Neuron (in vitro differentiated cells): ENCODE results near the gene SKI.

ENCODE experiments used
- H2AFZ ChIP-seq: one replicate; pipeline ENCODE4 v1.6.1; 2013; ENCODE audit warnings: low read depth, mild to moderate bottlenecking, inconsistent platforms, low read length, moderate library complexity
- H3K27me3 ChIP-seq: one replicate; pipeline ENCODE4 v1.6.1; 2013; ENCODE audit warnings: low read length; ENCODE audit not compliant: insufficient read depth
- H3K36me3 ChIP-seq: one replicate; pipeline ENCODE4 v1.6.1; 2013; ENCODE audit warnings: low read length; ENCODE audit not compliant: insufficient read depth
- H3K4me1 ChIP-seq: one replicate; pipeline ENCODE4 v1.6.1; 2013; ENCODE audit warnings: low read length; ENCODE audit not compliant: insufficient read depth
- H3K4me3 ChIP-seq: 2 replicates; pipeline ENCODE4 v1.5.1; 2013; ENCODE audit warnings: mild to moderate bottlenecking, low read length, moderate library complexity
- H3K9me3 ChIP-seq: one replicate; pipeline ENCODE4 v1.6.1; 2013; ENCODE audit warnings: low read length

SKI gene

DNA sequence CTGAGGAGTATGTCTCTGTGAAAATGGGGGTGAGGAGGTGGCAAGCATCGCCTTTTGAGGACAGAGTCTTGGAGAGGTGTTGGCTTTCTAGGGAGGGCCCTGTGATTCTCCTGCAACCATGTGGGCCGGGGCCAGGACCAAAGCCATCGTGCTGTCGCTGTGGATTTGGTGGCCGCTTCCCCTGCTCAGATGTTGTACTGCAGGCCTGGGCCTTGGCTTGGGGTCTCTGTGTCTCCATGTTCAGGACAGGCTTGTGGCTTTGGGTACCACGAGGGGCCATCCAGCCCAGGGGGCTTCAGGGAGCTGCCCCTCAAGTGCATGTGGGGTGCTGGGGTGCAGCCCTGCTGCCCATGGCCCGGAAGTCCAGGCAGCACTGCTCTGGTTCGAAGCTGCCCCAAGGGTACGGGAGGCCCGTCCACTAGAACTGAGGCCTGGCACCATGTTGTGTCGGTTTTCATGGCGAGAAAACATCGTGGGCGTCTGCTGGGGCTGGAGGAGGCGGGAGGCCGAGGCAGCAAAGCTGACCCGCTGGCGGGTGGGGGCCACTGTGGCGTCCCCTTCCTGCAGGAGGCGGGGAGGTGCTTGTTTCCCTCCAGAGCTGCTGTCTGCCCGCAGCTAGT, 55.4 kb downstream of the SKI start:
- Histone ChIP-seq H3K9me3 (peaks cover 4% of the 10 kb centered on the region), H3K27me3 (no peaks in the 10 kb centered on the region), H3K4me1 (peaks cover 9% of the 10 kb centered on the region), H3K4me3 (no peak overlapping the region), H3K36me3 (peaks cover 16% of the 10 kb centered on the region), H2AFZ (no peak overlapping the region)

DNA sequence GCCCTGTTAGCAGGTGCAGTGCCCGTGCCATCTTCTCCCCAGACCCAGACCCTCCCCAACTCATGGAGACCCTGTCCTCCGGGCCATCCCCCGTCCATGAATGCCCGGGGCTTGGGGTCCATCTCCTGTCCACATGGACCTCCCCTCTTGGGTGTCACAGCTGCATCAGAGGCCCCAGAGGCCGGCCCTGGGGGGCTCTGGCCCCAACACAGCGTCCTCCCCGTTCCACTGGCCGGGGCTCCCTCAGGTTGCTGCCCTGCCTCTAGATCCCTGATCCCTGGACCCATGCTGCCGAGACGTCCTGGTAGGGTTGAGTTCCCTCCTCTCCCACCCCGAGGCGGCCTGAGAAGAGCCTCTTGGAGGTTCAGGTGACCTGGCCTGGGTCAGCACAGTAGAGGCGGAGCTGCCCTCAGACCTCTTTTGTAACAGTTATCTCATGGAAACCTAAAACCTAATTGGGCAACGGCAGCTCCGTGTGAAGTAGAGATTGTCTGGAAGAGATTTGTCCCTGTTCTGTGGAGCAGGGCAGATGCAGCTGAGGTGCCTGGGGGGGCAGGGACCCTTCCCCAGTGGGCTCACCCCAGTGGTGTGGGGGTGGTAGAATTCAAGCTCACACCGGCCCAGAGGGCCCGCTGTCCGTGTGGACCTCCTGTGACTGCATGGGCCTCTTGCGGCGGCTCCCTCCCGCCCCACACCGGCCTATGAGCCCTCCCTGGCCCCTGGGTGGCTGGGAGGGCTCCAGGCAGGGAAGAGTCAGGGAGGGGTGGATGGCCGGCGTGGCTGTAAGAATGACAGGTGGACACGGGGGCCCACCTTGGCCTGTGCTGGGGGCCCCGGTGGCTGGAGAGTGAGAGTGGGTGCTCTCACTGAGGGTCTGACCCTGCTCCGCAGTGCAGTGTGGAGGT, 56.1 kb downstream of the SKI start:
- H3K27me3 ChIP-seq: no peaks in the 10 kb centered on the region
- H3K9me3 ChIP-seq: peaks cover 4% of the 10 kb centered on the region
- no peak overlapping the region for H2AFZ ChIP-seq
- H3K4me3 ChIP-seq: no peak overlapping the region
- H3K36me3 ChIP-seq: peaks cover 21% of the 10 kb centered on the region
- peaks cover 2% of the 10 kb centered on the region for H3K4me1 ChIP-seq

DNA sequence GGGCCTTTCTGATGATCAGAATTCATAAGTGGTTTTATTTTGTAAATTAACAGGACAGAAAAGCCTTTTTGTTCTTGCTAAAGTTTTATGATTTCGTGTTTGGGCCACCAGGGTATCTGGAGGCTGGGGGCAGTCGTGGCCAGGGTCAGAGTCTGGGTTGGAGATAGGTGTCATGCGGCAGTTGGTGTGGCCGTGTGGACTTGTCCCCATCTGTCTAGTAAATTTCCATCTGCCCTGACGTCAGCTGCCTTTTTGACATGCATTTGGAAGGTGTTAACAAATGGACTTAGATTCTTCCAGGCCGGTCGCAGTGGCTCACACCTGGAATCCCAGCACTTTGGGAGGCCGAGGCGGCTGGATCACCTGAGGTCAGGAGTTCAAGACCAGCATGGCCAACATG, 56.8 kb downstream of the SKI start:
- H2AFZ ChIP-seq: no peak overlapping the region

DNA sequence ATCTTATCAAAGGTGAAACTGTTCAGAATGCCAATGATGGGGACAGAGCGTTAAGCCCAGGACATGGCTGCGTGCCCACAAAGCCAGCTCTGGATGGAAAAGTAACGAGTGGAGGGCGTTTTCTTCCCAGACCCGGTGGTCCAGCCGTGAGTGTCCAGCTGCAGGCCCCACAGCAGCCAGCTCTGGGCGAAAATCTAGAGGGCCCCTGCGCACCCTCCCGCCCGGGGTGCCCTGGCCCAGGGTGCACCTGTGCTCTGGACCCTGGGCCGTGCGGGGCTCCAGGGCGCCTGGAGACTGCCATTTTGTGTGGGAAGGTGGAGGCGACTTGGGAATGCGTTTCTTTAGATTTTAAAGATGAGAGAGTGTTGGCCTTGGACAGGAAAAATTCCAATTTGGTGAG, 58.8 kb downstream of the SKI start:
- Histone ChIP-seq H3K4me1 (peaks cover 6% of the 10 kb centered on the region), H3K4me3 (no peak overlapping the region), H3K36me3 (peaks cover 20% of the 10 kb centered on the region), H3K27me3 (no peaks in the 10 kb centered on the region), H2AFZ (no peak overlapping the region), H3K9me3 (no peaks in the 10 kb centered on the region)

More for the DNA sequence above, 56.8 kb downstream of the SKI start:
- Histone ChIP-seq H3K9me3 (peaks cover under 1% of the 10 kb centered on the region), H3K4me3 (no peak overlapping the region), H3K36me3 (peaks cover 18% of the 10 kb centered on the region), H3K4me1 (peaks cover 3% of the 10 kb centered on the region), H3K27me3 (no peaks in the 10 kb centered on the region)

DNA sequence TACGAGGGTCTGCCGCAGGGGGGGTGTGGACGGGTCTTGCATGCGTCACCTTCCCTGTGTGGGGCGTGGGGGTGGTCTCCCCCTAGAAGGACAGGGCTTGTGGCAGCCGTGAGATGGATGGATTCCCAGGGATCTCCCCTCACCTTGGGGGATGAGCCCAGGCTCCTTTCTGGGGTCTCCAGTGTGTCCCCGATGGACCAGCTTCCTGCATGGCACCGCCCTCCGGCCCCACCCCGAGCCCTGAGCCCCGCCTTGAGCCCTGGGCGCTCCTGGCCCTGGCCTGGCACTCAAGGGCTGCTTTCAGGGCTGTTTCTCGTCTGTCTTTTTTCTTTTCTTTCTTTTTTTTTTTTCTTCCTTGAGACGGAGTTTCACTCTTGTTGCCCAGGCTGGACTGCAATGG, 59.5 kb downstream of the SKI start:
- peaks cover 6% of the 10 kb centered on the region for H3K4me1 ChIP-seq
- H3K9me3 ChIP-seq: peaks cover 2% of the 10 kb centered on the region
- no peak overlapping the region for H3K4me3 ChIP-seq
- H3K36me3 ChIP-seq: peaks cover 21% of the 10 kb centered on the region
- H3K27me3 ChIP-seq: no peaks in the 10 kb centered on the region
- no peak overlapping the region for H2AFZ ChIP-seq

DNA sequence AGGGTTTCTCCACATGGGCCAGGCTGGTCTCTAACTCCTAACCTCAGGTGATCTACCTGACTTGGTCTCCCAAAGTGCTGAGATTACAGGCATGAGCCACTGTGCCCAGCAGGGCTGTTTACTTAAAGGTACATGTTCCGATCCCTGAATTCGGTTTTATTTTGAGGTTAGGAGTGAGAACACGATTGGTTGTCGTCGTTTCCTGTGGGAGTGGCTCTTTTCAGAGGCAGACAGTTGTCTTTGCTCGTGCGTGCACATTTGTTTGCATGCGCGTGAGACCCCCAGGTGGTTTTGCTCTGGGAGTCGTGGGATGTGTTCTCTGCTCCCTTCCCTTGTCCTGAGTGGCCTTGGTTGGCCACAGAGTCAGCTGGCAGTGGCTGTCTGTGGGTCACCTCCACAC, 60.2 kb downstream of the SKI start:
- Histone ChIP-seq H3K27me3 (no peaks in the 10 kb centered on the region), H3K36me3 (peaks cover 16% of the 10 kb centered on the region), H3K4me1 (peaks cover 6% of the 10 kb centered on the region), H3K9me3 (peaks cover 2% of the 10 kb centered on the region), H2AFZ (no peak overlapping the region), H3K4me3 (no peak overlapping the region)

DNA sequence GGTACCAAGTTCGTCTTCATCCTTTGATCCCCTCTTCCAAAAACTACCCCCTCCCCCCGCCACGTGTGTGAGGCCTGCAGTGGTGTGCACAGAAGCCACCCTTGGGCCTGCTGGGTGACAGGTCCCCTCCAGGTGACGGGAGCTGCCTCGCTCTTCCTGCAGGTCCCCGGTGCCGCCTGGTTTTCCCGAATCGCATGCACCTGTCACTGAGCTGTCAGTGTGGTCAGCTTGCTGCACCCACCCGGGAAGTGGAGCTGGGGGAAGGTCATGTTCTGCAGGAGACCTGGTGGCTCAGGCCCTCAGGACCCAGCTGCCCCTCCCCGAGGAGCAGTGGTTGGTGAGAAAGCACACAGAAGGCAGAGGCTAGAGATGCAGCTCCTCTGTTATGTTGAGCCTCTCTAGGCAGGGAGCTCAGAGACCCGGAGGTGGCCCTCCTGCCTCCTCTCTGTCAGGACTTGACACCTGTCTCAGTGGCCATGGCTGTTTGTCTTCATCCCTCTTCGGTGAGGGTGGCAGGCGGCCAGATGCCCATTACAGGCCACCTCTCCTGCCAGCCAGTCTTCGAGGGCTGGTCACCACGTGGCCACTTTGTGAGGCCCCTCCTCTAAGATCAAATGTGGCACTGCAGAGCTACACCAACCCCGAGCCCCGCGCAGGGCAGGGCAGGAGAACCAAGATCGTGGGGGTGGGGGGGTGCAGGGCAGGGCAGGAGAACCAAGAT, 60.9 kb downstream of the SKI start:
- peaks cover 6% of the 10 kb centered on the region for H3K4me1 ChIP-seq
- peaks cover 16% of the 10 kb centered on the region for H3K36me3 ChIP-seq

DNA sequence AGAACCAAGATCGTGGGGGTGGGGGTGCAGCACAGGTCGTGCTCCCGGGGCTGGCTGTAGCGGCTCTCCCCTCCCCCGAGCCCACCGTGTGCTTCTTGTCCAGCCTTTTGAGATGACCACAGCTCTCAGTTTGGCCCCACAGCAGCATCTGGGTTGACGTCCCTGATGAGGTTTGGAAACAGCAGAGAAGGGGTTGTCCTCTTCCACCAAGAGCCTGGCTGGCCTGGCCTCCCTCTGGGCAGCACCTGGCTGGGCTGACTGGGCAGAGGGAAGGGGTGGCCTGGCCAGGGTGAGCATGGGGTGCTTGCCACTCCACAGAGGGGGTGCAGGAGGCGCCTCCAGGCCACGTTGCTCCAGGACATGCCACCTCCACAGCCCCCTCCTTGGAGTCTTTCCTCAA, 61.5 kb downstream of the SKI start:
- peaks cover 6% of the 10 kb centered on the region for H3K4me1 ChIP-seq
- H2AFZ ChIP-seq: no peak overlapping the region
- H3K27me3 ChIP-seq: no peaks in the 10 kb centered on the region
- H3K9me3 ChIP-seq: peaks cover 2% of the 10 kb centered on the region
- peaks cover 15% of the 10 kb centered on the region for H3K36me3 ChIP-seq
- no peak overlapping the region for H3K4me3 ChIP-seq

More for the DNA sequence above, 60.9 kb downstream of the SKI start:
- H3K27me3 ChIP-seq: no peaks in the 10 kb centered on the region
- H3K4me3 ChIP-seq: no peak overlapping the region
- no peak overlapping the region for H2AFZ ChIP-seq
- H3K9me3 ChIP-seq: peaks cover 2% of the 10 kb centered on the region

DNA sequence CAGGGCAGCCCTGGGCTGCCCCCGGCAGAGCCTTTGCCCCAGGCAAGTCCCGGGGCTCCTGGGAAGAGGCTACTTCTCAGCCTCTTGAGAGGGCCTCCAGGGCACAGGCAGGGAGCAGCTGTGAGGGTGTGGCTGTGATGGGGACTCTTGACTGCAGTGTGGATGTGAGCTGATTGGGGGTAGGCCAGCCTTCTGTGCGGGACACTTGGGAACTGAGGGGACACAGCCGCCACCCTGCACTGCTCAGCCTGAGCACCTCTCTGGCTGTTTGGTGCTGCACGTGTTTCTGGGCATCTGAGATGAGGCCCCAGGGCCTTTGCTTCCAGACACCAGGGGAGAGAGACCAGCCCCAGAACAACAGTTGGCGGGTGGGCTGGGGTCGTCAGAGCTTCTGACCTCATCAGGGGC, 62.1 kb downstream of the SKI start:
- Histone ChIP-seq H3K4me1 (peaks cover 6% of the 10 kb centered on the region), H3K9me3 (peaks cover 2% of the 10 kb centered on the region), H2AFZ (no peak overlapping the region), H3K27me3 (no peaks in the 10 kb centered on the region), H3K36me3 (peaks cover 12% of the 10 kb centered on the region), H3K4me3 (no peak overlapping the region)

DNA sequence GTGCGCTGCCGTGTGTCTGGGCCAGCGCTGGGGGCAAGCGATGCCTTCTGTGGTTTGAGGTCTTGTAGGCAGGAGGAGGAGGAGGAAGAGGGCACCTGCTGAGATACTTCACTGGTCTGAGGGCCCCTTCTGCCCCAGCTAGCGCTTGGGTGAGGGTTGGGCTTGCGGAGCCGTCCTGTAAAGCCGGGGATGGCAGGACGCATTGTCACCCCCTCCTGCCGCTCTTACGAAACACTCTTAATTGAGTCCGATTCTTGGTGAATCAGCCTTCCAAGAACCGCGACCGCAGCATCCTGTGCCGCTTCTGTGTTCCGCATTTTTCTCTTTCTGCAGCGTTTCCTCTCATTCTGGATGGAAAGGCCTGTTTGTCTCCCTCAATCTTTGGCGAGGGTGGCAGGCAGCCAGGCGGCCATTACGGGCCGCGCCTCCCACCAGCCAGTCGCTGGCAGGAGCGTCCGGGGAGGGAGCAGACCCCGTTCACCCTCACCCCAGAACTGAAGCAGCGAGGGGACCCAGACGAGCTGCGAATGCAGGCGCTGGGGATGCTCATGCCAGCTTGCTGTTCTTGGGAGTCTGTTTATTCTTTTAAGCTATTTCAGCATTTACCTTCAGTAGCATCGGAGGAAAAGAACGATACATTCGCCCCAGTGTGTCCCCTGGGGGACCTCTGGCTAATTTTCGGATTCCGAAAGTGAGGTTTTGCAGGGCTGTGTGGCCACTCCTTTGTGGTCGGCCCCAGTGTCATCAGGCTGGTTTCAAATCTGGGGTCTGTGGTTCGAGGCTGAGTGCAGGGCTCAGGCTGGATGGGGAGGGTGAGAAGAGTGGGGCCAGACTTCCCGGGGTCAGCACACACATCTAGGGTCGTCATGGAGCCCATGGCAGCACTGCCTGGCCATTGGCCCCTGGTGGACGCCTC, 62.7 kb downstream of the SKI start:
- H3K4me1 ChIP-seq: peaks cover 6% of the 10 kb centered on the region
- no peak overlapping the region for H2AFZ ChIP-seq
- peaks cover 2% of the 10 kb centered on the region for H3K9me3 ChIP-seq
- no peaks in the 10 kb centered on the region for H3K27me3 ChIP-seq
- peaks cover 14% of the 10 kb centered on the region for H3K36me3 ChIP-seq
- no peak overlapping the region for H3K4me3 ChIP-seq

DNA sequence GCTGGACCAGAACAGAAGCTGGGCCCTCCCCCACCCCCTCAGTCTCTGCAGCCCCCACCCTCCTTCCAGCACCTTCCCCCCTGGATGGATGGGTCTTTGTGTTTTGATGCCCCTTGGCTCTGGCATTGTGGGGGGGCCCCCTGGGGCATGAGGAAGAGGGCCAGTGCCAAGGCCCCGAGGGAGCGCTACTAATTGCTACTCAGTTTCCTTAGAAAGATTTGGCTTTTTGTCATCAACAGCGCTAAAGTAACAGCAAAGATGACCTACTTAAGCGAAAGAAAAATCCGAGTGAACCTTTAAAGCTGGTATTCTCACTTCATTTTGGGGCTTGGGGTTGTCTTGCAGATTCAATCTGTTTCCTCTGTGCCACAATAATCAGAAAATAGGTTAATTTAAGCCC, 63.5 kb downstream of the SKI start:
- H3K36me3 ChIP-seq: peaks cover 14% of the 10 kb centered on the region
- no peak overlapping the region for H2AFZ ChIP-seq
- no peaks in the 10 kb centered on the region for H3K27me3 ChIP-seq
- H3K4me1 ChIP-seq: peaks cover 6% of the 10 kb centered on the region
- H3K4me3 ChIP-seq: no peak overlapping the region
- peaks cover 4% of the 10 kb centered on the region for H3K9me3 ChIP-seq

DNA sequence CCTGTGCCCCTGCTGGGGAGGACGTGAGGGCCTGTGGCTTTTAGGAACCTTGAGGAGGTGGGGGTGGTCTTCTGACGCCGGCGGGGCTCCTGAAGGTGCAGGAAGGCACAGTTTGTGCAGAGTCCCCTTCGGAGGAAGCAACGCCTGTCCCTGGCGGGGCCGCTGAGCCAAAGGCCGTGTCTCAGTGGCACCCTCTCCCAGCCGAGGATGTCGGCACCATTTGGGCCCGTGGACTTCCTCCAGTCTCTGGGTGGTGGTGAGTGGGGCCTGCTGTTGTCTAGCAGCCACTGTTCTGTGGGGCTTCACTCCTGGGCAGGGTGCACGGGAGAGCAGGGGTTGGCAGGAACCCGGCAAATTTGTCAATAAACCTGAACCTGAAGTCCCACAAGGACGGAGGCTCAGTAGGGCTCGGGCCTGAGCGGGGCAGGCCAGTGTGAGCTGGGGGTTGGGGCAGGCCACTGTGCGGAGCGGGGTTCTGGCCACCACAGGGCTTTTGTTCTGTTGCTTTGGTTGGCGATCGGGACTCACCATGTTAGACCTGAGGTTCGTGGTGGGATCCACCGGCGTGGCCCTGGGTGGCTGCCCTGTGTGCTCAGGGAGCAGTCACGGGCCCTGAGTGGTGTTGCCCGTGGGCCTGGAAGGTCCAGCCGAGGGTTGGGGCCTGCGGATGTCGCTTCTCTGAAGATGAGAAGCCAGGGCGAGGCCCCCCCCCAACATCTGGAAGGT, 64.8 kb downstream of the SKI start:
- no peak overlapping the region for H3K4me3 ChIP-seq
- peaks cover 19% of the 10 kb centered on the region for H3K36me3 ChIP-seq
- H3K27me3 ChIP-seq: no peaks in the 10 kb centered on the region
- peaks cover 4% of the 10 kb centered on the region for H3K9me3 ChIP-seq
- no peak overlapping the region for H2AFZ ChIP-seq
- H3K4me1 ChIP-seq: peaks cover 6% of the 10 kb centered on the region
